ENCODE results near the gene ALOX5. TPM values are rescaled to one million over a fixed set of nuclear protein-coding genes. Genes with fewer than 3 reads are reported as not detected.
"Not testable (repeated sequence)": the region's sequence is repeated elsewhere in the genome, so short reads cannot be mapped to it uniquely, and the experiment has no call there.

Gene ALOX5
- total RNA-seq, 2 donors from 2014 or later: 8.3 to 9.3 TPM

GRCh38 chr10:45395554-45395953 lies 21.5 kb downstream of the ALOX5 start:
- no peak for DNase-seq
- ATAC-seq: no peak
- intact Hi-C loops (cut with DNase I, micrococcal nuclease): no loop called here

- intact Hi-C loops (cut with DNase I, micrococcal nuclease): no loop called here
- DNase-seq (no peak), ATAC-seq (no peak)
These were observed 24.6 kb downstream of the ALOX5 start for GRCh38 chr10:45398595-45398994.

- intact Hi-C loops (cut with DNase I, micrococcal nuclease): no loop called here
- DNase-seq (no peak), ATAC-seq (no peak)
These were observed 25.1 kb downstream of the ALOX5 start for GRCh38 chr10:45399113-45399512.

- ATAC-seq (no peak), DNase-seq (no peak)
- intact Hi-C loops (cut with DNase I, micrococcal nuclease): no loop called here
These were observed 29.1 kb downstream of the ALOX5 start for GRCh38 chr10:45403151-45403550.

GRCh38 chr10:45404087-45404769 lies 30.2 kb downstream of the ALOX5 start:
- DNase-seq (no peak), ATAC-seq (peak; percentile 54)
- intact Hi-C loops (cut with DNase I, micrococcal nuclease): no loop called here

- intact Hi-C loops (cut with DNase I, micrococcal nuclease): no loop called here
- ATAC-seq (no peak), DNase-seq (no peak)
These were observed 30.7 kb downstream of the ALOX5 start for GRCh38 chr10:45404770-45405120.

GRCh38 chr10:45407542-45407941 lies 33.5 kb downstream of the ALOX5 start:
- DNase-seq: no peak
- ATAC-seq: no peak
- intact Hi-C loops (cut with DNase I, micrococcal nuclease): no loop called here

GRCh38 chr10:45408421-45409319 lies 34.7 kb downstream of the ALOX5 start:
- intact Hi-C loops (cut with DNase I, micrococcal nuclease): no loop called here
- DNase-seq (no peak), ATAC-seq (peak; percentile 53)

- DNase-seq; intact Hi-C loops (cut with DNase I, micrococcal nuclease); ATAC-seq: not testable (repeated sequence)
These were observed 35.3 kb downstream of the ALOX5 start for GRCh38 chr10:45409347-45409746.

- DNase-seq (no peak), ATAC-seq (no peak)
- intact Hi-C loops (cut with DNase I, micrococcal nuclease): no loop called here
These were observed 35.8 kb downstream of the ALOX5 start for GRCh38 chr10:45409782-45410181.

GRCh38 chr10:45410489-45410806 lies 36.4 kb downstream of the ALOX5 start:
- DNase-seq: no peak
- intact Hi-C loops (cut with DNase I, micrococcal nuclease): no loop called here
- no peak for ATAC-seq

- ATAC-seq (no peak), DNase-seq (no peak)
- intact Hi-C loops (cut with DNase I, micrococcal nuclease): no loop called here
These were observed 37.0 kb downstream of the ALOX5 start for GRCh38 chr10:45410807-45411606.

- intact Hi-C loops (cut with DNase I, micrococcal nuclease): no loop called here
- ATAC-seq (no peak), DNase-seq (no peak)
These were observed 37.6 kb downstream of the ALOX5 start for GRCh38 chr10:45411607-45411940.

- ATAC-seq; intact Hi-C loops (cut with DNase I, micrococcal nuclease); DNase-seq: not testable (repeated sequence)
These were observed 41.0 kb downstream of the ALOX5 start for GRCh38 chr10:45415062-45415461.

GRCh38 chr10:45416603-45417002 lies 42.6 kb downstream of the ALOX5 start:
- ATAC-seq (no peak), DNase-seq (no peak)
- intact Hi-C loops (cut with DNase I, micrococcal nuclease): no loop called here

GRCh38 chr10:45417746-45418145 lies 43.7 kb downstream of the ALOX5 start:
- DNase-seq (no peak), ATAC-seq (no peak)
- intact Hi-C loops (cut with DNase I, micrococcal nuclease): no loop called here

GRCh38 chr10:45418417-45418848 lies 44.4 kb downstream of the ALOX5 start:
- ATAC-seq: no peak
- no peak for DNase-seq
- intact Hi-C loops (cut with DNase I, micrococcal nuclease): no loop called here

GRCh38 chr10:45418849-45419675 lies 45.0 kb downstream of the ALOX5 start:
- ATAC-seq (peak; percentile 67), DNase-seq (peak; percentile 67 to 72)
- intact Hi-C loops (cut with DNase I, micrococcal nuclease): no loop called here

- intact Hi-C loops (cut with DNase I, micrococcal nuclease): no loop called here
- ATAC-seq (peak; percentile 14), DNase-seq (no peak)
These were observed 45.6 kb downstream of the ALOX5 start for GRCh38 chr10:45419676-45420025.

Data from left colon (tissue), 2 donors.